HG03175 (cell line): Measurements from ENCODE around the gene TXNDC15.
"Not testable (repeated sequence)": the region's sequence is repeated elsewhere in the genome, so short reads cannot be mapped to it uniquely, and the experiment has no call there.

Source experiments
- ATAC-seq: cut with Tn5 transposase; IDR thresholded peaks from one replicate; pipeline ENCODE4 v1.9.1; 2021; ENCODE audit warnings: mild to moderate bottlenecking, moderate library complexity; ENCODE audit not compliant: unreplicated experiment

The TXNDC15 gene, protein sequence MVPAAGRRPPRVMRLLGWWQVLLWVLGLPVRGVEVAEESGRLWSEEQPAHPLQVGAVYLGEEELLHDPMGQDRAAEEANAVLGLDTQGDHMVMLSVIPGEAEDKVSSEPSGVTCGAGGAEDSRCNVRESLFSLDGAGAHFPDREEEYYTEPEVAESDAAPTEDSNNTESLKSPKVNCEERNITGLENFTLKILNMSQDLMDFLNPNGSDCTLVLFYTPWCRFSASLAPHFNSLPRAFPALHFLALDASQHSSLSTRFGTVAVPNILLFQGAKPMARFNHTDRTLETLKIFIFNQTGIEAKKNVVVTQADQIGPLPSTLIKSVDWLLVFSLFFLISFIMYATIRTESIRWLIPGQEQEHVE

DNA sequence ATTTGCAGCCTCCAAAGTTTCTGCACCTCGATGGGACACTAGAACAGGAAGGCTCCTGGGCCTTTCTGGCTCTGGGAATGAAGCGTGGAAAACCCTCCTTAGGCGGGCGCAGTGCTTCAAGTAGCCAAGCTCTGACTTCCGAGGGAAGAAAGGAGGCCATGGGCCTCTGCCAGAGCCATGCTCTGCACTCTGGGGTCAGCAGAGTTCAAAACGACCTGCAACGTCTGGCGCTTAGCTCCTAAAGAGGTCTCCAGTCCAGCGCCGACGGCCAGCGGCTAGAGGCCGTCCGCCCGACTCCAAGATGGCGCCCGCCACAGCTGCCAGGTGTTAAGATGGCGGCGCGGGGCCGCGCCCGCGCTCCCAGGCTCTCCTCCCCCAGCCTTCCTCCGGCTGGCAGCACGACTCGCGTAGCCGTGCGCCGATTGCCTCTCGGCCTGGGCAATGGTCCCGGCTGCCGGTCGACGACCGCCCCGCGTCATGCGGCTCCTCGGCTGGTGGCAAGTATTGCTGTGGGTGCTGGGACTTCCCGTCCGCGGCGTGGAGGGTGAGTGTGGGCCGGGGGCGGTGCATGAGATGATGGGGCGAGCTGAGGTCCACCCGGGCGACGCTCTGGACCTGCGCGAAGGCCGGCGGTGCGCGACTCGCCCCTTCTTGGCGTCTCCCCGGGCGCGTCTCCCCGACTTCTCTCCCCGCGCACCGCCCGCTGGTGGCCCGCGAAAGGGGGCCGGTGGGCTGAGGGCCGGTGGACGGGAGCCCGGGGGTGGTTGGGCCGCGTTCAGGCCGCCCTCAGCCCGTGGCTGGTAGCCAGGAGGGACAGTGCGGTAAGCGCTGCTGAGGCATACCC, at the start of gene TXNDC15:
TSS of gene TXNDC15 (plus strand) at position 385 of the 844 bp plus-strand sequence. CDS start at position 442, 57 bp downstream.
- peak; percentile 80 for ATAC-seq

GRCh38 chr5:134824681-134825080, 49.5 kb upstream of the TXNDC15 start:
- no peak for ATAC-seq

- ATAC-seq, result no peak
These were observed 49.0 kb upstream of the TXNDC15 start for GRCh38 chr5:134825212-134825611.

GRCh38 chr5:134833340-134834032, 40.7 kb upstream of the TXNDC15 start:
- ATAC-seq, result no peak

GRCh38 chr5:134835623-134836022, 38.5 kb upstream of the TXNDC15 start:
- ATAC-seq, result no peak

- no peak for ATAC-seq
These were observed 36.5 kb upstream of the TXNDC15 start for GRCh38 chr5:134837530-134838181.

- not testable (repeated sequence) for ATAC-seq
These were observed 35.8 kb upstream of the TXNDC15 start for GRCh38 chr5:134838361-134838760.

- no peak for ATAC-seq
These were observed 33.4 kb upstream of the TXNDC15 start for GRCh38 chr5:134840811-134841210.

DNA sequence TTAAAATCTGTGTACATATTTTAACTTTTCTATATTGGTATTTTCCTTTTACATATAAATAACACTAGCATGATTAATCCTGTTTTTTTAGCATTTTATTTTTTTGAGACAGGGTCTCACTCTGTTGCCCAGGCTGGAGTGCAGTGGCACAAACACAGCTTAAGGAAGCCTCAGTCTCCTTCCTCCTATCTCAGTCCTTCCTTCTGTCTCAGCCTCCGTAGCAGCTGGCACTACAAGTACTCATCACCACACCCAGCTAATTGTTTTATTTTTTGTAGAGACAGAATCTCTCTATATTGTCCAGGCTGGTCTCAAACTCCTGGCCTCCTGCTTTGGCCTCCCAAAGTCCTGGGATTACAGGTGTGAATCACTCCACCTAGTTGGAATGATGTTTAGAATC, 29.9 kb upstream of the TXNDC15 start:
- ATAC-seq, result no peak

- no peak for ATAC-seq
These were observed 28.8 kb upstream of the TXNDC15 start for GRCh38 chr5:134845335-134845851.

- peak; percentile 95 for ATAC-seq
These were observed 28.1 kb upstream of the TXNDC15 start, which contains the start of gene C5orf24 for GRCh38 chr5:134845852-134846640. Gene C5orf24, plus strand, starts transcription at chr5:134845968. Its CDS starts 8,933 bp downstream, at chr5:134854901.

DNA sequence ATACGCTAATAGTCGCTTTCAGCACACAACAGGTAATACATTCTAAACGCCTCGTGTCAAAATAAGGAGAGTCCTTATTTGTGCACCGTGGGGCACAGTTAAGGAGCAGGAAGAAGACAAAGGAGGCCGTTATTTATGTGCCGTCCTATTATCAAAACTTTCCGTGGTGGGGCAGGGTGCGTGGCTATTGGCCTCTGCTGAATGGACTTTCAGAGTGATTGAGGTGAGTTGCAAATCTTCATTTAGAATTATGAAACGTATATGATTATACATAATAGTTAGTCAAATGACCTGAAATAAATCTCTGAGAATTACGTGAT, 27.6 kb upstream of the TXNDC15 start:
- peak; percentile 5 for ATAC-seq

GRCh38 chr5:134849434-134849933, 24.7 kb upstream of the TXNDC15 start:
- ATAC-seq, result not testable (repeated sequence)

DNA sequence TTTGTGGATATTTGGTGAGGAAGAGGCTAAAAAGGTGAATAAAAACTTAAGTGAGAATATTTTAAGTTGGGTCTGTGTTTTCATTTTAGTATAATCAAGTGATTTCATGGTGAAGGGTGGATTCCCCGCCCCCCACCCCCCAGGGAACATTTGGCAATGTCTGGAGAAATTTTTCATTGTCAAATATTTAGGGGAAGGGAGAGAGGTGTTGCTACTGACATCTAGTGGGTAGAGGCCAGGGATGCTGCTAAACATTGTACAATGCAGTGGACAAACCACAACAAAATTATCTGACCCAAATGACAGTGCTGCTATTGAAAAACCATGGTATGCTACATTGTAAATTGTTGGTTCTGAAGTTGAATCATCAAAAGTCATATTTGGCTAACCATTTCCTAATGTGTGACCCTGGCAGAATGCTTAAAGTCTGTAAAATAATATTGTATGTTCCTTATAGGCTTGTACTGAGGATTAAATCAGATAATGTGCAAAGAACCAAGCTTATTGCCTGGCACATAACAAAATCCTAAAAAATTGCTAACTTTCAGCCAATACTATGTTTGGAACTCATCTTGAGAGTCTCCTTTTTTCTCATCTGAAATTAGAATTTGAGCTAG, 22.8 kb upstream of the TXNDC15 start:
- no peak for ATAC-seq

DNA sequence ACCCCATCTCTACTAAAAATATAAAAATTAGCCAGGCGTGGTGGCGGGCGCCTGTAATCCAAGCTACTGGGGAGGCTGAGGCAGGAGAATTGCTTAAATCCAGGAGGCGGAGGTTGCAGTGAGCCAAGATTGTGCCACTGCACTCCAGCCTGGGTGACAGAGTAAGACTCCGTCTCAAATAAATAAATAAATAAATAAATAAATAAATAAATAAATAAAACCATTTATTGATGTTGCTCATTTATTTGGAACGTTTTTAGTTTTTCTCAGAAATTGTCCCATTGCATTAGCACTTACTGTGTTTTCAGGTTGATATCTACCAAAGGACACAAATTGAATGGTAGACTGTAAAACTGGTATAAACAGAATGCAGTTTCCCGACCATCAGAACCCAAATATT, 17.7 kb upstream of the TXNDC15 start:
- not testable (repeated sequence) for ATAC-seq

DNA sequence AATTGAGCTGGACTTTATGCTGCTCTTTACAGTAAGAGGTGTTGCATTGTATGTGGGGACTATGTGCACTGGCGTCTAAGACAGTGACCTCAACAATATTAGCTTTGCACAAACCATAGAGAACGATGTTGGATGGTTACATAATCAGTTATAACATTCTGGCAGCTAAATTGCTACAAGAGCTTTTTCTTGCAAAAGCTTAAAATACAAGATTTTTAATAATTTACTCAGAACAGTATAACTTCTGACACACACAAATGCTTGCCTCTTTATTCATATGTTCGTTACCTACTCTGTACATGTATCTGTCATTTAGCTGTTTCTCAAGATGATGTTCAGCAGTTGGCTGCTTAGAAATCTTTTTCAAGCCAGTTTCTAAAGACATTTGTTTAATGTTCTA, 16.8 kb upstream of the TXNDC15 start:
- no peak for ATAC-seq

GRCh38 chr5:134864707-134865106, 9.5 kb upstream of the TXNDC15 start:
- no peak for ATAC-seq

DNA sequence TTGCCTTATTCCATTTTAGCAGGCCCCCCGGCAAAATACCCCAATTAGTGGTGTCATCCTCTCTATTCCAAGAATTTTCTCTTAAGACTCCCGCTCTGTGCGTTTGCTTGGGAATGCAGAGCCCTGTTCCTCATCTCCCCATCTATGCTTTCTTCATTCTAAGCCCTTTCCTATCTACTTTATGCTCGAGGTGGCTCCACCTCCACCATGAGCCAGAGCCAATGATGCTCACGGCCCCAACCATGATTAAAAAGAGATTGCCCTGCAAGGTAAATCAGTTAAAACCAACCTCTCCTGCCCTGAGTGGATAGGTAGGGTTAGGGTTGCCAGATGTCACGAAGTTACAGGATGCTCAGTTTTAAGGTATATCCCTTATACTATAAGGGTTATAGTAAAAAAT, 677 bp upstream of the TXNDC15 start:
- no peak for ATAC-seq
